KMS-11 (cell line): ENCODE measurements around the gene C9orf85.

Experiments used
- H2AFZ ChIP-seq: fragments of 200-600 bp; sonication (generic); 2 replicates; pipeline ENCODE4 v1.6.1; 2016; ENCODE audit warnings: antibody characterized with exemption, mixed run types, low read depth
- H3K27ac ChIP-seq: fragments of 200-600 bp; sonication (generic); 2 replicates; pipeline ENCODE4 v1.6.1; 2016; ENCODE audit warnings: mild to moderate bottlenecking, mixed run types
- H3K27me3 ChIP-seq: fragments of 200-600 bp; sonication (generic); 2 replicates; pipeline ENCODE4 v1.6.1; 2017; ENCODE audit warnings: mild to moderate bottlenecking, low read depth, mixed run types, moderate library complexity; ENCODE audit not compliant: insufficient read depth
- H3K36me3 ChIP-seq: fragments of 200-600 bp; sonication (generic); 2 replicates; pipeline ENCODE4 v1.6.1; 2017; ENCODE audit warnings: mild to moderate bottlenecking, mixed run types; ENCODE audit not compliant: insufficient read depth
- H3K4me1 ChIP-seq: fragments of 200-600 bp; sonication (generic); 2 replicates; pipeline ENCODE4 v1.6.1; 2016; ENCODE audit warnings: mild to moderate bottlenecking, low read depth, mixed run types; ENCODE audit not compliant: poor library complexity, severe bottlenecking
- H3K4me2 ChIP-seq: fragments of 200-600 bp; sonication (generic); 2 replicates; pipeline ENCODE4 v1.7.0; 2016; ENCODE audit warnings: mild to moderate bottlenecking, mixed run types
- H3K4me3 ChIP-seq: fragments of 200-600 bp; sonication (generic); IDR thresholded peaks from 2 replicates; pipeline ENCODE4 v1.6.1; 2017; ENCODE audit warnings: low read depth, low read length, mixed read lengths; ENCODE audit not compliant: insufficient read depth
- H3K79me2 ChIP-seq: fragments of 200-600 bp; sonication (generic); 2 replicates; pipeline ENCODE4 v1.6.1; 2016; ENCODE audit warnings: low read depth, mixed run types; ENCODE audit not compliant: insufficient read depth
- H3K9ac ChIP-seq: fragments of 200-600 bp; sonication (generic); 2 replicates; pipeline ENCODE4 v1.6.1; 2016; ENCODE audit warnings: mild to moderate bottlenecking, mixed run types
- H4K20me1 ChIP-seq: fragments of 200-600 bp; sonication (generic); 2 replicates; pipeline ENCODE4 v1.6.1; 2016; ENCODE audit warnings: mild to moderate bottlenecking, mixed run types; ENCODE audit not compliant: insufficient read depth
- CTCF ChIP-seq: fragments of 200-600 bp; sonication (generic); conservative IDR thresholded peaks from 2 replicates; pipeline ENCODE4 v1.6.1; 2017; ENCODE audit warnings: low read depth, mild to moderate bottlenecking, antibody characterized with exemption, low read length, moderate library complexity, mixed read lengths

Gene C9orf85

GRCh38 chr9:71977003-71977402, 65.6 kb downstream of the C9orf85 start:
- Histone ChIP-seq H4K20me1 (no peaks in the 10 kb centered on the region), H3K9ac (no peak overlapping the region), H3K79me2 (no peaks in the 10 kb centered on the region), H3K4me3 (no peak overlapping the region), H3K36me3 (no peaks in the 10 kb centered on the region), H3K27ac (no peak overlapping the region), H3K4me2 (no peak overlapping the region), H3K27me3 (no peaks in the 10 kb centered on the region), H2AFZ (no peak overlapping the region), H3K4me1 (no peaks in the 10 kb centered on the region)
- no peak for TF ChIP-seq CTCF

GRCh38 chr9:71980266-71981190, 69.1 kb downstream of the C9orf85 start:
- Histone ChIP-seq H2AFZ (no peak overlapping the region), H3K4me1 (no peaks in the 10 kb centered on the region), H4K20me1 (no peaks in the 10 kb centered on the region), H3K9ac (no peak overlapping the region), H3K36me3 (no peaks in the 10 kb centered on the region), H3K4me2 (no peak overlapping the region), H3K27ac (no peak overlapping the region), H3K79me2 (no peaks in the 10 kb centered on the region), H3K27me3 (no peaks in the 10 kb centered on the region), H3K4me3 (no peak overlapping the region)
- TF ChIP-seq CTCF = no peak

DNA sequence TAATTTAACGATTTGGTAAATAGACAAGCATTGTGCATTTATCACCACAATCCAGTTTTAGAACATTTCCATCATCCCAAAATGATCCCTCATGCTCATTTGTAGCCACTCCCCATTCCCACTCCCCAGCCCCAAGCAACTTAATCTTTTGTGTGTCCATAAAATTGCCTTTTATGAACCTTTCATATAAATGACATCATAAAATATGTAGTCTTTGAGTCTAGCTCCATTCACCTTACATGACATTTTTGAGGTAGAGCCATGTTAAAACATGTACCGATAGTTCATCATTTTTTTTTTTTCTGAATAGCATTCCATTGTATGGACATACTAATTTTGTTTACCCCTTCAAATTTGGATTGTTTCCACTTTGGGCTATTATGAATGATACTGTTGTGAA, 70.5 kb downstream of the C9orf85 start:
- H3K4me1 ChIP-seq = no peaks in the 10 kb centered on the region
- no peak overlapping the region for H3K9ac ChIP-seq
- no peak overlapping the region for H2AFZ ChIP-seq
- no peaks in the 10 kb centered on the region for H4K20me1 ChIP-seq
- H3K4me2 ChIP-seq = no peak overlapping the region
- H3K27me3 ChIP-seq = no peaks in the 10 kb centered on the region
- H3K27ac ChIP-seq = no peak overlapping the region
- no peaks in the 10 kb centered on the region for H3K79me2 ChIP-seq
- no peak for TF ChIP-seq CTCF
- H3K4me3 ChIP-seq = no peak overlapping the region
- H3K36me3 ChIP-seq = no peaks in the 10 kb centered on the region

DNA sequence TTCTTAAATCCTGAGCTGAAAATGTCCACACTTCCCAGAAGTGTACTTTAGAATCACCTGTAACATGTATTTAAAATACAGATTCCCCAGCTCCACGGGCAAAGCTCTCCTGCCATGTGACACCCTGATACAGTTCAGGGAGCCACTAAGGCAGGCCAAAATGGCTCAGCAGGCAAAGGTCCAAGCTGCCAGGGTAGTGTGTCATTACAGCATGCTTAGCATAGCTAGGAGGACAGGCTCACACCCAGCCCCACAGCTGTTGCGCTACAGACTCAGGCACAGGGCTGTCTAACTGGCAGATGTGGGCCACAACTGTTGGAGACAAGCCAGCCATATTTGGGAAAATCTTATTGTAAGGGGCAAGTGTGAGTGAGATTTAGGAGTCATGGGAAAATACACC, 73.0 kb downstream of the C9orf85 start:
- Histone ChIP-seq H3K27ac (no peak overlapping the region), H3K4me2 (no peak overlapping the region), H3K36me3 (no peaks in the 10 kb centered on the region), H3K27me3 (no peaks in the 10 kb centered on the region), H3K9ac (no peak overlapping the region), H3K4me1 (no peaks in the 10 kb centered on the region), H2AFZ (no peak overlapping the region), H4K20me1 (no peaks in the 10 kb centered on the region), H3K79me2 (no peaks in the 10 kb centered on the region), H3K4me3 (no peak overlapping the region)
- no peak for TF ChIP-seq CTCF
